Parathyroid adenoma (tissue), 2 donors: ENCODE measurements around the gene IREB2.

Source experiments
- H2AFZ ChIP-seq: fragments of 300-600 bp; sonication (generic); one replicate; pipeline ENCODE4 v1.7.0; 2017; ENCODE audit warnings: antibody characterized with exemption, mild to moderate bottlenecking
- H3K27ac ChIP-seq: fragments of 300-600 bp; sonication (generic); one replicate; pipeline ENCODE4 v1.7.0; 2017
- H3K27me3 ChIP-seq: fragments of 300-600 bp; sonication (generic); one replicate; pipeline ENCODE4 v1.7.0; 2017; ENCODE audit warnings: low read length; ENCODE audit not compliant: control insufficient read depth, insufficient read depth
- H3K36me3 ChIP-seq: fragments of 300-600 bp; sonication (generic); one replicate; pipeline ENCODE4 v1.7.0; 2017; ENCODE audit warnings: low read length; ENCODE audit not compliant: control insufficient read depth, insufficient read depth
- H3K4me1 ChIP-seq: fragments of 300-600 bp; sonication (generic); one replicate; pipeline ENCODE4 v1.7.0; 2017; ENCODE audit warnings: control low read depth
- H3K4me2 ChIP-seq: fragments of 300-600 bp; sonication (generic); one replicate; pipeline ENCODE4 v1.7.0; 2017; ENCODE audit warnings: low read length
- H3K4me3 ChIP-seq: fragments of 300-600 bp; sonication (generic); one replicate; pipeline ENCODE4 v1.7.0; 2017; ENCODE audit warnings: low read depth, low read length
- H3K79me2 ChIP-seq: fragments of 300-600 bp; sonication (generic); one replicate; pipeline ENCODE4 v1.7.0; 2017; ENCODE audit warnings: control low read depth
- H3K9ac ChIP-seq: fragments of 300-600 bp; sonication (generic); one replicate; pipeline ENCODE4 v1.7.0; 2017; ENCODE audit warnings: mild to moderate bottlenecking
- H3K9me3 ChIP-seq: fragments of 300-600 bp; sonication (generic); one replicate; pipeline ENCODE4 v1.7.0; 2017; ENCODE audit warnings: low read length; ENCODE audit not compliant: control insufficient read depth
- CTCF ChIP-seq: fragments of 300-600 bp; sonication (generic); IDR thresholded peaks from one replicate; pipeline ENCODE4 v1.7.0; 2017; ENCODE audit warnings: antibody characterized with exemption, mild to moderate bottlenecking
- donor health status: primary hyperparathyroidism.

Gene IREB2

DNA sequence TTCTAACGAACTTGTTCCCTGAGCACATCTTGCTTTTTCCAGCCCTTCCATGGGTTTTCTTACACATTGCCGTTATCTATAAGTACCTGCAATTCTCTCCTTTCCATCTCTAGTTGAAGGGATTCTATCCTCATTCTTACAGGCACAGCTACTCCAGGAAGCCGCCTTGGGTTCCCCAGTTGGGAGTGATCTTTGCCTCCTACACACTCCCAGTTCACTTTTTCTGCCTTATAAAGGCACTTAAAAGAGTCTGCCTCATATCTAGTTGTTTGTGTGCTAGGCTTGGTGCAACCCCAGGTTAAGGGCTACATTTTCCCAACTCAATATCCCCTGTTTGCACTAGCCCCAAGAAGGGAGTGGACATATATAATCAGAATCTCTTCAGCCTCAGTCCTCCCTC, 44.0 kb upstream of the IREB2 start:
- no peak for TF ChIP-seq CTCF
- Histone ChIP-seq H3K27ac (no peak overlapping the region), H3K27me3 (no peaks in the 10 kb centered on the region), H3K4me3 (no peak overlapping the region), H3K4me1 (no peaks in the 10 kb centered on the region), H3K9ac (no peak overlapping the region), H3K79me2 (no peaks in the 10 kb centered on the region), H3K36me3 (no peaks in the 10 kb centered on the region), H3K4me2 (no peak overlapping the region), H3K9me3 (no peaks in the 10 kb centered on the region), H2AFZ (no peak overlapping the region)

DNA sequence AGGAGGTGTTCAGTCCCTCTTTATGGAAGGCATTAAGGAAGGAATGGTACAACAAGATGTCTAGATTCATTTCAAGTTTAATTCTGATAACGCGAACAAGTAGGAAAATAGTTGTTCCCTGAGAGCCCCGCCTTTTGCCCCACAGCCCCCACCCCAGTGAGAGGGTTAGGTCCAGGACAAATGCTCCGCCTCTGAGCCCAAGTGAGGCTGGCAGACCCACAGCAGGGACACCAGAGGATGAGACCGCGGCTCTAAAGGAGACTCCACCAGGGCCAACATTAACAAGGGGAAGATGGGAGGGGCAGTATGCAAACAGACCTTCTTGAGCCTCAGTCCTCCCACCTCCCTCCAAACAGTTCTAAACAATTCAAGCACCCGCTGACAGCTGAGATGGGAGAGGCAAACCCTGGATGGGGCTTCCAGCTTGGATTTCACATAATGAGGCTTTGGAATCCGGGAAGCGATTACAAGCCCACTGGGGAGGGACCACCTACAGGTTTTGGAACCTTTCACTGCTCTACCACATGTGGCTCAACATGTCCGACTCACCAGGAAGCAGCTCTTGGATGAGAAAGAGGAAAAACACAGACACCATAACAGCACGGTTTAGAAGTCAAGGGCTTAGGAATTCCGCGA, 42.9 kb upstream of the IREB2 start:
- Histone ChIP-seq H3K4me3 (no peak overlapping the region), H3K4me2 (no peak overlapping the region), H3K27ac (no peak overlapping the region), H3K36me3 (no peaks in the 10 kb centered on the region), H3K9ac (no peak overlapping the region), H3K79me2 (no peaks in the 10 kb centered on the region), H3K9me3 (no peaks in the 10 kb centered on the region), H2AFZ (no peak overlapping the region), H3K27me3 (no peaks in the 10 kb centered on the region), H3K4me1 (no peaks in the 10 kb centered on the region)
- no peak for TF ChIP-seq CTCF

- Histone ChIP-seq H2AFZ (no peak overlapping the region), H3K9me3 (no peaks in the 10 kb centered on the region), H3K4me3 (no peak overlapping the region), H3K36me3 (no peaks in the 10 kb centered on the region), H3K4me2 (no peak overlapping the region), H3K27me3 (no peaks in the 10 kb centered on the region), H3K79me2 (no peaks in the 10 kb centered on the region), H3K27ac (no peak overlapping the region), H3K4me1 (no peaks in the 10 kb centered on the region), H3K9ac (no peak overlapping the region)
- TF ChIP-seq CTCF = no peak
Measured at GRCh38 chr15:78396186-78396814, 41.7 kb upstream of the IREB2 start.

DNA sequence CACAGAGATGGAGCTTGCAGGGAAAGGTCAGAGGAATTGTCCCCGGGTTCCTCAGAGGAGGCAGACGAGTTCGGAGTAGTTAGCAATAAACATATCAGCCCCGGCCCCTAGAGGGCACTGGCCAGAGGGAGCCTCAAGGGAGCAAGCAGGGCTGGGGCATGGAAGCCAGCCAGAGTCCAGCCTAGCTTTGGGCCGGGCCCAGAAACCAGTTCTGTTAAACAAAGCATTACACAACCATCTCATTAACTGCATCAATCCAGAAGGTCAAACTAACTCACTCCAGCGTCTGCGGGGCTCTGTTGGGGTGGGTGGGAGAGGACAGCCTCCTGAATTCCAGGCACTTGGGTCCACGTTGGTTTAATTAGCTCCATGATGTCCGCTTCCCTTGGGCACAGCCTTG, 41.0 kb upstream of the IREB2 start:
- Histone ChIP-seq H3K4me1 (no peaks in the 10 kb centered on the region), H3K27ac (no peak overlapping the region), H3K4me3 (no peak overlapping the region), H3K36me3 (no peaks in the 10 kb centered on the region), H3K27me3 (no peaks in the 10 kb centered on the region), H2AFZ (no peak overlapping the region), H3K79me2 (no peaks in the 10 kb centered on the region), H3K9ac (no peak overlapping the region), H3K4me2 (no peak overlapping the region), H3K9me3 (no peaks in the 10 kb centered on the region)
- no peak for TF ChIP-seq CTCF

GRCh38 chr15:78397382-78397781, 40.6 kb upstream of the IREB2 start:
- no peaks in the 10 kb centered on the region for H3K4me1 ChIP-seq
- no peaks in the 10 kb centered on the region for H3K79me2 ChIP-seq
- no peak for TF ChIP-seq CTCF
- no peak overlapping the region for H3K4me2 ChIP-seq
- no peaks in the 10 kb centered on the region for H3K9me3 ChIP-seq
- no peak overlapping the region for H3K4me3 ChIP-seq
- no peaks in the 10 kb centered on the region for H3K36me3 ChIP-seq
- H2AFZ ChIP-seq = no peak overlapping the region
- H3K27ac ChIP-seq = no peak overlapping the region
- no peaks in the 10 kb centered on the region for H3K27me3 ChIP-seq
- no peak overlapping the region for H3K9ac ChIP-seq
